ENCODE data around the gene FAM219B.

The FAM219B gene, protein sequence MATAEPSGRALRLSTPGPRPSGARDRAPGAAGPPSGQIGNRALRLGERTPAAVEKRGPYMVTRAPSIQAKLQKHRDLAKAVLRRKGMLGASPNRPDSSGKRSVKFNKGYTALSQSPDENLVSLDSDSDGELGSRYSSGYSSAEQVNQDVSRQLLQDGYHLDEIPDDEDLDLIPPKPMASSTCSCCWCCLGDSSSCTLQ

DNA sequence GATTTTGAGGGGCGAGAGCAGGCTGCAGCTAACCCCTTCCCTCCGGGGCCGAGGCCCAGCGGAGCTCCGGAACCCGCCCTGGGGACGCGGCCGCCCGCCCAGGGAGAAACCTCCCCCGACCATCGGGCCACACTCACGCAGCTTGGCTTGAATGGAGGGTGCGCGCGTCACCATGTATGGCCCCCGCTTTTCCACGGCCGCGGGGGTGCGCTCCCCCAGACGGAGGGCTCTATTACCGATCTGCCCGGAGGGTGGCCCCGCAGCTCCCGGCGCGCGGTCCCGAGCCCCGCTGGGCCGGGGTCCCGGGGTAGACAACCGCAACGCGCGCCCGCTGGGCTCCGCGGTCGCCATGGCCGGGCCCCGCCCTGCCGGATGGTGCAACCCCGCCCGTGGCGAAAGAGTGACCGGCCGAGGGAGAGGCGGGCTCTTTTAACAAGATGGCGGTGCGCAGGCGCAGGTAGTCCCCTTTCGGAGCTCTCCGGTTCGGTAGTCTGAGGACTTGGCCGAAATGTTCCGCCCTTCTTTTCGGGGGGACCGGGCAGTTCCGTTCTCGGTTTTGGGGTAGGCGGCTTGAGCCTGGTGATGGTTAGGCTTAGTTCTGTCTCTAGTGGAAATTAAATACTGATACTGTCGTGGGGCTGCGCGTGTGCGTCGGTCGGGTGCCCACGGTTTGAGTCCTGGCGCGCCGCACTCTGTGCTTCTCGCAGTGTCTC is at the start of gene FAM219B:
Gene FAM219B (minus strand): TSS at position 402 of the 713 bp plus-strand sequence. CDS start 51 bp downstream, at position 351.
- H3K4me3 ChIP-seq (replicated peaks; ENCODE audit: low read depth, low read length) = peak within 1 kb of the TSS; percentile 82
- DNase-seq (ENCODE audit: low read depth) = peak; percentile 86
- TF ChIP-seq, protein P1, sequence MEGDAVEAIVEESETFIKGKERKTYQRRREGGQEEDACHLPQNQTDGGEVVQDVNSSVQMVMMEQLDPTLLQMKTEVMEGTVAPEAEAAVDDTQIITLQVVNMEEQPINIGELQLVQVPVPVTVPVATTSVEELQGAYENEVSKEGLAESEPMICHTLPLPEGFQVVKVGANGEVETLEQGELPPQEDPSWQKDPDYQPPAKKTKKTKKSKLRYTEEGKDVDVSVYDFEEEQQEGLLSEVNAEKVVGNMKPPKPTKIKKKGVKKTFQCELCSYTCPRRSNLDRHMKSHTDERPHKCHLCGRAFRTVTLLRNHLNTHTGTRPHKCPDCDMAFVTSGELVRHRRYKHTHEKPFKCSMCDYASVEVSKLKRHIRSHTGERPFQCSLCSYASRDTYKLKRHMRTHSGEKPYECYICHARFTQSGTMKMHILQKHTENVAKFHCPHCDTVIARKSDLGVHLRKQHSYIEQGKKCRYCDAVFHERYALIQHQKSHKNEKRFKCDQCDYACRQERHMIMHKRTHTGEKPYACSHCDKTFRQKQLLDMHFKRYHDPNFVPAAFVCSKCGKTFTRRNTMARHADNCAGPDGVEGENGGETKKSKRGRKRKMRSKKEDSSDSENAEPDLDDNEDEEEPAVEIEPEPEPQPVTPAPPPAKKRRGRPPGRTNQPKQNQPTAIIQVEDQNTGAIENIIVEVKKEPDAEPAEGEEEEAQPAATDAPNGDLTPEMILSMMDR (IDR thresholded peaks at IDR 0.05; ENCODE audit: low read length, missing control alignments) = no peak

DNA sequence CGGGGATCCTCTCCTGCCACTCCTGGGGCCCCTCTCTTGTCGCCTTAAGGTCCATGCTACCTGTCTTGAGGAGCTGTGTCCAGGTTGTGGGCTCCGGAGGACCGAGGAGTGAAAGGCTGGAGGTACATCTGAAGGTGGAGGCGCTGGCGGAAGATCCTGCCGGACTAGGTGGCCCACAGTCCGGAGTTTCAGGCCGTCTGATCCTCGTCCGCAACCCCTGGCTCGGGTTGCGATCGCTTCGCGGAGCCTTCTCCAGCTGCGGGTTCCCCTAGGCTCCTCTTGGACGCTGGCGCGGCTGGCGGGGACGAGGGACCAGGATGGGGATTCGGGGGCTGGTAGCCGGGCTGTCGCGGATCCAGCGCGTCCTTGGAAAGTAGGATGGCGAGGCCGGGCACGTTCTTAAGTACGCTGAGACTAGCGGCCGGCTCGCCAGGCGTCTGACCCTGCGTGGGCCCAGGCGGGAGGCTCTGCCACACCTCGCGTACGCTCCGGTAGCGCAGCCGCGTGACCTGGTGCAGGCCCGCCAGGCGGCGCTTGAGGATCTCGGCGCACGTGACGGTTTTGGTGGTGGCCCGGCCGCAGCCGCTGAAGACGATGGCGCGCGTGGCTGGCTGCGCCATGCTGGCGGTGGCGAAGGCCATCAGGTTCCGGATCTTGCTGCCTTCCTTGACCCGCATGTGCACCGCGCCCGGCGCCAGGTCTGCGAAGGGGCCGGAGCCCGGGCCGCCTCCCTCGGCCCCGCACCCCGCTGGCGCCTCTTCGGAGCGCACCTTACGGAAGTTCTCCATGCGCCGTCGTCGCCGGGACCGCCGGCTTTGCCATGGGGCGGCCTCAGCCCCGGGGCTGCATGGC is 49.4 kb upstream of the FAM219B start:
- TF ChIP-seq, protein P1 (IDR thresholded peaks at IDR 0.05; ENCODE audit: low read length, missing control alignments) = peak; percentile 38

DNA sequence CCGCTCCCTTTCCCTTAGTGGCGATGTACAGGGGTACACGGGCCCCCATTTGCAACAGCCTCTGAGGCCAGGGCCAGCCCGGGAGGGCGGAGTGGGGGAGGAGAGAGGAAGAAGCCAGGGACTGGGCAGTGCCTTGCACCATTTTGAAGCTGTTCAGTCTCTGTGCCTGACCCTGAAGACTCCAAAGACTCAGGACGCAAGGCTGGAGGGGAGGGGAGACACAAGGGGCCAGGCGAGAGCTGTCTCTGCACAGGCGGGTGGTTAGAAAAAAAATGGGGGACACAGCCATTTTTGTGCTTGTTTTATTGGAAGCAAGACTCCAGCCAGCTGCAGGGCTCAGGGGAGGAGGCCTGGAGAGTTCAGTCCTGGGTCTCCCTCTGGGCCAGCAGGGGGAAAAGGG is 48.4 kb upstream of the FAM219B start:
- H3K4me3 ChIP-seq (replicated peaks; ENCODE audit: low read depth, low read length) = peak overlapping the region; percentile 89
- TF ChIP-seq, protein P1 (IDR thresholded peaks at IDR 0.05; ENCODE audit: low read length, missing control alignments) = no peak
- DNase-seq (ENCODE audit: low read depth) = no peak

More for the DNA sequence above, 49.4 kb upstream of the FAM219B start:
- peak overlapping the region; percentile 89 for H3K4me3 ChIP-seq (replicated peaks; ENCODE audit: low read depth, low read length)
- DNase-seq (ENCODE audit: low read depth) = peak; percentile 82

DNA sequence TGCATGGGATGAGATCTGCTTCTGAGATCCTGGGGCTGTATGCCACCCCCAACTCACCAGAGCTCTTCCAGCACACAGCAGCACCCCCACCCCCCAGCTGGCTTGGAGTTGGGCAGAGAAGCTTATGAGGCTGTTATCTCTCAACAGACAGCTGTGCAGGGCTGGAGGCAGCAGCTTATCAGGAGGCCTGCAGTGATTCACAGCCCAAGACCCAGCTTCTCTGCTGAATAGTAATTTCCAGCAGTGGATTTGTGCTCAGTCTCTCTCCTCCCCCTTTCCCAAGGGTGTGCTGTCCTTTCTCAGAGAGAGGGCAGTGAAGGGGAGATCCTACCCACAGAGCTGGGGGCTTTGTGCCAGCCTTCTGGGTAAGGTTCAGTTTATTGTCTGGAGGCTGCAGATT is 47.9 kb upstream of the FAM219B start:
- TF ChIP-seq, protein P1 (IDR thresholded peaks at IDR 0.05; ENCODE audit: low read length, missing control alignments) = no peak
- H3K4me3 ChIP-seq (replicated peaks; ENCODE audit: low read depth, low read length) = peak overlapping the region; percentile 89
- DNase-seq (ENCODE audit: low read depth) = peak; percentile 85

DNA sequence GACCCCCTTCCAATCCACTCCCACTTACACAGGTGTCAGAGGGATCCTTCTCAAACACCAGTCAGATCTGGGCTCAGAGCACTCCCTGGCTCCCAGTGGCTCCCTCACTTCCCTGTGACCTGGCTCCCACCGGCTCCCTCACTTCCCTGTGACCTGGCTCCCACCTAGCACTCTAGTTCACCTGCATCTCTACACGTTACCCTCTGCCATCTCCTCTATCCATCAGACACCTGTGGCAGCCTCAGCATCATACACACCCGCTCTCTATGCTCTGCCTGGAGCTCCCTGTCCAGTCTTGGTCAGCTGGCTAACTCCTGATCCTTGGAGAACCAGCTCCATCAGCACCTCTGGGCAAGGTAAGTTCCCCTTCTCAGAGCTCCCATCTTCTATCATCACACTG is 44.4 kb upstream of the FAM219B start:
- no peak for DNase-seq (ENCODE audit: low read depth)
- TF ChIP-seq, protein P1 (IDR thresholded peaks at IDR 0.05; ENCODE audit: low read length, missing control alignments) = no peak
- H3K4me3 ChIP-seq (replicated peaks; ENCODE audit: low read depth, low read length) = no peak overlapping the region

DNA sequence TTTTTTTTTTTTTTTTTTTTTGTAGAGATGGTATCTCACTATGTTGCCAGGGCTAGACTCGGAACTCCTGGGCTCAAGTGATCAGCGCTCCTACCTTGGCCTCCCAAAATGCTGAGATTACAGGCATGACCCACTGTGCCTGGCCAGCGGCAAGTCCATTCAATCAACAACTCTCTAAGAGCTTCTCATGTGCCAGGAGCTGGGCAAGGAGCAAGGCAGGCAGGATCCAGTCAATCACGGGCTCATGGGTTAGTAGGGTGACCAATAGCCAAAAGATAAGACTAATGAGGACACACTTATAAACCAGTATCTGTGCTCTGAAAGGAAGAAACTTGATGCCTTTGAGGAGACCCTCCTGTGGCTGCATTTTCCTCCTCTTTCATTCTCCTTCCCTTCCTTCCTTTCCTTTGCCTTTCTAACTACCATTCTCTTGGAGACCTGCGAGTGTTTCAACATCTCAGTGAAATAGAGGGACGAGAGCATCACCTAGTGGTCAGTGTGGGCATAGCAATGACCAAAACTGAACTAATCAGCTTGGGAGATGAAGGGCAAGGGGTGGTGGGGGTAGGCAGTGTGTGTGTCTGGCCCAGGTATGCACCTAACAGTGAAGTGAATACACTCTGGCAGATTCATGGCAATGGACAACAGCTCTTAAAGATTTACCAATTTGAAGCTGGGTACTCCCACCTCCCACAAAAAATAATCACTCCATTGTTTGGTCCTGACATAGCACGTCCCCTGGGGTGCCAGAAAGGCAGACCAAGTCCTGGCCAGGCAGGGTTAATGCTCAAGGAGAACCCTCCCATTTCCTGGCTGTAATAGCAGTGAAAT is 43.6 kb upstream of the FAM219B start:
- TF ChIP-seq, protein P1 (IDR thresholded peaks at IDR 0.05; ENCODE audit: low read length, missing control alignments) = peak; percentile 100
- DNase-seq (ENCODE audit: low read depth) = peak; percentile 85
- no peak overlapping the region for H3K4me3 ChIP-seq (replicated peaks; ENCODE audit: low read depth, low read length)
